HL-60 (cell line): Measurements from ENCODE around the gene LRRC73.
"Not testable (repeated sequence)": the region's sequence is repeated elsewhere in the genome, so short reads cannot be mapped to it uniquely, and the experiment has no call there.

Experiments used
- CTCF ChIP-seq: IDR thresholded peaks from one replicate; pipeline ENCODE4 v1.5.1; 2011; ENCODE audit warnings: low read length, control low read depth, inconsistent platforms; ENCODE audit not compliant: insufficient read depth
- POLR2AphosphoS5 ChIP-seq: IDR thresholded peaks from 2 replicates; pipeline ENCODE4 v1.6.1; 2012; ENCODE audit warnings: low read depth
- REST ChIP-seq: IDR thresholded peaks from 2 replicates; pipeline ENCODE4 v1.6.1; 2012; ENCODE audit warnings: low read depth; ENCODE audit not compliant: insufficient replicate concordance

GRCh38 chr6:43458154-43458553, 52.0 kb downstream of the LRRC73 start:
- not testable (repeated sequence) for TF ChIP-seq CTCF, POLR2AphosphoS5, REST
